HG02981 (cell line): ENCODE results near the gene REEP3.
"Not testable (repeated sequence)": the region's sequence is repeated elsewhere in the genome, so short reads cannot be mapped to it uniquely, and the experiment has no call there.

ENCODE experiments used
- ATAC-seq: cut with Tn5 transposase; IDR thresholded peaks from one replicate; pipeline ENCODE4 v1.9.1; 2021; ENCODE audit warnings: mild to moderate bottlenecking, moderate library complexity; ENCODE audit not compliant: unreplicated experiment

The REEP3 gene

GRCh38 chr10:63547628-63548360, 26.6 kb downstream of the REEP3 start:
- no peak for ATAC-seq

DNA sequence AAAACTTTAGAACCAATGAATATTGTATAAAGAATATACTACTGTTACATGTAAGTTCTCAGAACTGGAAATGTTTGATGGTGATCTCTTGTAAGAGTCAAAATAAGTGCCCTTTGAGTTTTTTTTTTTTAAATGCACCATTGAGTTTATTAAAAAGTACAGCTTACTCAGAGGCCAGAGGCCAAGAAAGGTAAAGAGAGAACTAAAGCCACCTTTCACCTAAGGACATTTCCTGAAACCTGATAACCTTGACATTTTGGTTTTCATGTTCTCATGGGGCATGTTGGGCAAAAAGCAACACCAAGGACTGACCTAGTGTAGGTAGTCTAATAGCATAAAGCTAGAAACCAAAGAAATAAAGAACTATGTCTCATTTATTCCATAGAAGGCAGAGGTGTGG, 27.7 kb downstream of the REEP3 start:
- ATAC-seq, result no peak

- ATAC-seq, result no peak
Observed at GRCh38 chr10:63549810-63550209, 28.6 kb downstream of the REEP3 start.

DNA sequence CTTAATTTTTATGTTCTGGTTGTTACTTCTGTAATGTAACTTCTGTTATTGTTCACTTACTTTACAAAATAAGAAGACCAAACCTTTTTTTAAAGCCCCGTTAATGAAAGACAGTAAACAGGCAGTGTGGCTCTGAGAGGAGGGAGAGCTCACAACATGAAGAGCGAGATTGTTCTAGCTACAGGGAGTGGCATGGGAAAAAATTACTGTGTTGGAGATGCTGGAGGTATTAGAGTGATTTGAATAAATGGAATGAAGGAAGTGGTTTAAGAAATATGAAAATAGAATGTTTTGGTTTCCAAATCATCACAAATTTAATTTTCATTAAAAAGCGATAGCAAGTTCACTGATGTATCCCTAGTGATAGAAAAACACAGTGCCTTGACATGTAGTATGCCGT, 31.8 kb downstream of the REEP3 start:
- no peak for ATAC-seq

- no peak for ATAC-seq
Observed at GRCh38 chr10:63553473-63553872, 32.3 kb downstream of the REEP3 start.

DNA sequence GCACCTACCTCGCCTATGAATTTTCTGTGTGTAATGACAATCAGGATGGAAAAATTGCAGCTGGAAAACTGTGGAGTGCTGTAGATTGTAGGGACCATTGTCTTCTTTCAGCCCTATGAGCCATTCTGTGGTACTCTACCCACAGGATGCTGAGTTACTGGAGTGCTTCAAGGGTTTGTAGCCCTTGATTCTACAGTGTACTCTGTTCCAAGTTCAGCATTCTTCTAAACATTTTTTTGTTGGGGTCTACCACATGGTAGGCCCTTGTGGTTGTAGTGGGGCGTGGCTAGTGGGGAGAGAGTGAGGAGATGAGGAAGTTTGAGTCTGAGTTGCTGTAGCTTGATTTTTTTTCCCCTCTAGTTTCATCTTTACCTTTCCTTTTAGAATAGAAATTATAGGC, 33.5 kb downstream of the REEP3 start:
- ATAC-seq, result peak; percentile 97

- no peak for ATAC-seq
Observed at GRCh38 chr10:63555330-63555729, 34.1 kb downstream of the REEP3 start.

GRCh38 chr10:63558132-63558784, 37.1 kb downstream of the REEP3 start:
- ATAC-seq, result no peak

DNA sequence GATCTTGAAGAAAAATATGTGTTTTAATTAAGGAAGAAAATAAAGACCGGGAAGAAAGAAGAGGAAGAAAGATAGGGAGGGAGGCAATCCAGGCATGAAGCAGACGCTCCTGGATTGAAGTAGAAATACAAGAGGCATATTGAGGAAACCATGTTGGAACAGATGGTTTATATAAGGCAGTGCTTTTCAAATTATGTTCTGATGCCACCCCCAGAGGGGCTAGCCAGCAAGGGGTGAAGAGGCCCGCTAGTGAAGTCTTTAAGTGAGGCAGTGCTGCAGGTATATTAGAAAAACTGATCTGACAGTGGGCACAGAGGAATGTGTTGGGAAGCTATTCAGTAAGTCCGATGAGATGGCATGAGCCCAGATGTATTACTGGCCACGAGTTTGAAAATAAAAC, 40.1 kb downstream of the REEP3 start:
- no peak for ATAC-seq

- ATAC-seq, result no peak
Observed at GRCh38 chr10:63562391-63562790, 41.2 kb downstream of the REEP3 start.

DNA sequence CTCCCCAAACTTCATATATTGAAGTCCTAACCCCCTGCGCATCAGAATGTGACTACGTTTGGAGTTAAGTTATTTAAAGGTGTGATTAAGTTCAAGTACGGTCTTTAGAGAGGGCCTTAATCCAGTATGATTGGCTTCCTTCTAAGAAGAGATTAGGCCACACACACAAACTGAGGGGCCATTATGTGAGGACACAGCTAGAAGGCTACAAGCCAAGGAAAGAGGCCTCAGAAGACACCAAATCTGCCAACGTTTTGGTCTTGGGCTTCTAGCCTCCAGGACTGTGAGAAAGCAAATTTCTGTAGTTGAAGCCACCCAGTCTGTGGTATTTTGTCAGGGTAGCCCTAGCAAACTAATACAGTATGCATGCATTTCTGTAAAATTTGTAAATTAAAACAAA, 41.7 kb downstream of the REEP3 start:
- no peak for ATAC-seq

GRCh38 chr10:63563623-63564022, 42.4 kb downstream of the REEP3 start:
- ATAC-seq, result no peak

GRCh38 chr10:63564731-63565130, 43.5 kb downstream of the REEP3 start:
- ATAC-seq, result not testable (repeated sequence)

DNA sequence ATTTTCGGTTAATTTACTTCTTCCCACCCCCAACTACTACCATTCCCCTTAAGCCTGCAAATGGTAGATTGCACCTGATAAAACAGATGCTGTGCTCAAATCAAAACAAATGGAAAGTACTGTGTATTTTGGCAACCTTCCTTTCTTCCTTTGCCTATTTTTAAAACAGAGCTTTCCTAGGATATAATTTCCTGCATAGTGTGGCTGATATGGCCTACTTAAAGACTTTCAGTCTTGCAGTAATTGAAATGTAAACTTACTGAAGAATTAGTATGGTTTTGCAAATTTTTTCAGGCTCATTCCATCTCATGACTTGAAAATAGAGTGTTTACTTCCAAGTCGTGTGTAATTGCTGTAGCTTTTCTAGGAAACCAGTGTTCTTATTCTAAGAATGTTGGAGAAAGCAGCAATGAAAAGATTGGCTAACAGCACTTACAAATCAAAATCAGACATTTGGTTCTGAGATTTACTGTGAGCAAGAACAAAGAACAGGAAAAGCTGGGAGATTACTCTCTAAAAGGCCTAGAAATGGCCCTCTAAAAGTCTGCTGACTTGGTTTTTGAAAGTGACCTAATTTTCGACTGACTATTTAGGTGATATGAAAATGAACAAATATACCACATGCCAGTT, 52.0 kb downstream of the REEP3 start:
- ATAC-seq, result no peak

DNA sequence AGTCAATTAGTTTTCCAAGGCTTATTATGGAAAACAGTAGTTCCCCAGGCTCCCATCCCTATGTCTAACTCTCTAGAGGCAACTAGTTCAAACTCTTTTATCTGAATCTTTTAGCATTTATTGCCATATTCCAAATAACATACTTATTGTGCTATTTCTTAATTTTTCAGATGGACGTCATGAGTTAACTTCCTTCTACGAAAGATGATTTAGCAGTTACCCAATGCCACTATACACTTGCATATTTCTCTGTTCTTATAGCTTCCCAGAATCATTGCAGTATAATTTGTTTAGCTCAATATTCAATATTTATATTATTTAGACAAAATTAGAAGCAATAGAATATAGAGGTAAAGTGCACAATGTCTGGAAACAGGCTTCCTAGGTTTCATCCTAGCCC, 52.8 kb downstream of the REEP3 start:
- ATAC-seq, result no peak

DNA sequence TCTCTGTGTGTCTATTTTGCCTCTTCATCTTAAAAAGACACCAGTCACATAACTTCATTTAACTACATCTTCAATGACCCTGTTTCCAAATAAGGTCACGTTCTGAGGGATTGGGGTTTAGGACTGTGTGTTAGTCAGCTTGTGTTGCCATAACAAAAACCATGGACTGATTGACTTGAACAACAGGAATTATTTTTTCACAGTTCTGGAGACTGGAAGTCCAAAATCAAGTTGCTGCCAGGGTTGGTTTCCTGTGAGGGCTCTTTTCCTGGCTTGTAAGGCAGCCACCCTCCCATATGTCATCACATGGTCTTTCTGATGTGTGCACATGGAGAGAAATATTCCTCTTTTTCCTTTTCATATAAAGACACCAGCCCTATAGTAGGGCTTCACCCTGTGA, 55.3 kb downstream of the REEP3 start:
- ATAC-seq, result no peak

DNA sequence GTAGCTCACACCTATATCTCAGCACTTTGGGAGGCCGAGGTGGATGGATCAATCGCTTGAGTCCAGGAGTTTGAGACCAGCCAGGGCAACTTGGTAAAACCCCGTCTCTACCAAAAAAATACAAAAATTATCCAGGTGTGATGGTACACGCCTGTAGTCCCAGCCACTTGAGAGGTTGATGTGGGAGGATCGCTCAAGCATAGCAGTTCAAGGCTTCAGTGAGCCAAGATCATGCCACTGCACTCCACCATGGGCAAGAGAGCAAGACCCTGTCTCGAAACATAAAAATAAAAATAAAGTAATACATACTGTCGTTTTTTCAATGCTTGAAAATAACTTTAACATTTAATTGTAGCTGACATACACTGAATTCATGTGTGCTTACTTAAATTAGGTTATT, 57.3 kb downstream of the REEP3 start:
- ATAC-seq, result no peak

GRCh38 chr10:63579371-63580014, 58.3 kb downstream of the REEP3 start:
- no peak for ATAC-seq

GRCh38 chr10:63582690-63583089, 61.5 kb downstream of the REEP3 start:
- ATAC-seq, result no peak

DNA sequence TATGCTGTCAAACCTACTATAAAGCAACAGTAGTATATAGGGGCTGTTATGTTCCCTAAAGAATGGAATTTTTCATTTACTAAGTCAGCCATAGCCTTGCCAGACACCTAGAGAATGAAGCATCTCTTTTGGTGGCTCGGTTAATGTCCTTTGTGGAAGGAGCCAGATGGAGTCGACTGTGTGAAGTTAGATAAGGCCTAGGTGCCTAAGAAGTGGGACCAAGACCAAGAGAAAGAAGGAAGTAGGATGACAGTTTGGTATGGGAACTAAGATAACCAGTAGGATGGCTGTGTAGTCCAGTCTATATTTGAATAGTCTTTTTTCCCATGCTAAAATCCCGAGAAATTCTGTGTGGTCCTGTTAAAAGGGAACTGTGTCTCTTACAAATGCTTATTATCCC, 62.2 kb downstream of the REEP3 start:
- ATAC-seq, result no peak

DNA sequence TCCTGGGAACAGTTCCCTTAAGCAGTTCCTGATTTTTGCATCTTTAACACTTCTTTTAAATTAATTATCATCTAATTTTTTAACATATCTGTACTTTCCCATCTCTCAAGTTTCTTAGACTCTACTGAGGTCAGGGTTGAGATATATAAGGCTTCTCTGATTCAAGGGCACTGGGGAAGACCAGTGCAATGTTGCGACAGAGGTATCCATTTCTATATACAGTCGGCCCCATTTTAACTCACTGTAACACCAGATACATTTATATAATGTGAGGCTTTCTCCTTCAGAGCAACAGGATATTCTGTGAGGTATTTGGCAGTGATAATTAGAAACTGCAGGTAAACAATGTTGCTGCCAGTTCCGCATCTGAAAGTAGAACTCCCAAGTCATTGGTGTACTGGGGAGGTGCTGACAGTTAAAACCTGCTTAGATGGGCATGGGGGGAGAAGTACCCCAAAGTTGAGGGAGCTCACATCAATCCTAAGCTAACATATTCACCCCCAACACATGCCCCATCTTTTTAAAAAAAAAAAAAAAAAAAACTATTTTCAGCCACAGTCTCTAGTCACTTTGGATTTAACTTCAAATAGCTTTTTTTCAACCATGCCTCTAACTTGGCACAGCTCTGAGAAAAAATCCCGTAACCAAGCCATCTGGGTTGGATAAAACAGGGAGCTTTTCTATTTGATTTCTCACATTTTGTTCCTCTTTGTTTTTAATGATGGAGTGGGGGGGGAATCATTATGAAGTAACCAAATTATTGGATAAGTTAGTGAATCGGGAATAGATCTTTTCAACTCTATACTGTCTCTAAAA, 62.9 kb downstream of the REEP3 start:
- ATAC-seq, result no peak
